Stimulated activated CD8-positive, alpha-beta memory T cell treated with anti-CD3 and anti-CD28 coated beads, Interleukin-12 subunit alpha, Interleukin-12 subunit beta, amount 100 ng/mL, for 4 hours (primary cell): ENCODE data around the gene HAUS7.

Source experiments
- DNase-seq: peaks from one replicate; pipeline ENCODE4 v3.0.0-alpha.2; 2020; ENCODE audit warnings: low read depth

The HAUS7 gene

GRCh38 chrX:153499341-153499740, 29.0 kb upstream of the HAUS7 start:
- DNase-seq, result no peak

GRCh38 chrX:153498453-153498852, 28.1 kb upstream of the HAUS7 start:
- DNase-seq, result no peak

GRCh38 chrX:153496590-153496959, 26.2 kb upstream of the HAUS7 start:
- no peak for DNase-seq

- DNase-seq, result no peak
These were observed 25.7 kb upstream of the HAUS7 start for GRCh38 chrX:153495903-153496589.

- DNase-seq, result no peak
These were observed 25.0 kb upstream of the HAUS7 start for GRCh38 chrX:153495362-153495751.

- DNase-seq, result no peak
These were observed 24.4 kb upstream of the HAUS7 start, which contains the start of gene BGN for GRCh38 chrX:153494541-153495361. Gene BGN, plus strand, starts transcription at chrX:153494980. Its CDS starts 9,652 bp downstream, at chrX:153504632.

GRCh38 chrX:153494061-153494460, 23.7 kb upstream of the HAUS7 start:
- DNase-seq, result no peak

GRCh38 chrX:153493085-153493484, 22.7 kb upstream of the HAUS7 start:
- DNase-seq, result no peak

- no peak for DNase-seq
These were observed 22.2 kb upstream of the HAUS7 start for GRCh38 chrX:153492543-153492942.

- DNase-seq, result no peak
These were observed 21.5 kb upstream of the HAUS7 start for GRCh38 chrX:153491918-153492317.

- DNase-seq, result no peak
These were observed 21.1 kb upstream of the HAUS7 start for GRCh38 chrX:153491351-153491914.

- DNase-seq, result no peak
These were observed 20.0 kb upstream of the HAUS7 start for GRCh38 chrX:153490217-153490930.

GRCh38 chrX:153488231-153488914, 18.0 kb upstream of the HAUS7 start:
- DNase-seq, result no peak

- no peak for DNase-seq
These were observed 17.3 kb upstream of the HAUS7 start for GRCh38 chrX:153487590-153488071.

GRCh38 chrX:153486171-153486570, 15.8 kb upstream of the HAUS7 start:
- DNase-seq, result no peak

GRCh38 chrX:153485396-153486080, 15.2 kb upstream of the HAUS7 start:
- no peak for DNase-seq

GRCh38 chrX:153482376-153483015, 12.1 kb upstream of the HAUS7 start:
- no peak for DNase-seq

GRCh38 chrX:153481043-153481442, 10.7 kb upstream of the HAUS7 start:
- no peak for DNase-seq

- no peak for DNase-seq
These were observed 8.4 kb upstream of the HAUS7 start for GRCh38 chrX:153478746-153479145.

- no peak for DNase-seq
These were observed 7.5 kb upstream of the HAUS7 start for GRCh38 chrX:153477901-153478300.
